H1 (cell line): ENCODE measurements around the gene PLPP4. TPM values are rescaled to one million over a fixed set of nuclear protein-coding genes. Genes with fewer than 3 reads are reported as not detected.

Experiments
- CTCF ChIA-PET: fragments of 300-600 bp; sonication (Branson Sonifier 250); formaldehyde crosslinking; loops from one replicate; lab custom pipeline; 2021; ENCODE audit not compliant: partially characterized antibody; lab: Charles Lee
- POLR2A ChIA-PET: fragments of 300-600 bp; sonication (Branson Sonifier 250); formaldehyde crosslinking; loops from one replicate; lab custom pipeline; 2021; ENCODE audit warnings: inconsistent platforms; ENCODE audit not compliant: partially characterized antibody; lab: Charles Lee
- DNase-seq, 2 experiments: peaks; one replicate each; pipeline versions ENCODE4 v3.0.0 to v3.0.0-alpha.2; 2010 to 2022; ENCODE audit warnings: low spot score in 2 of 2, low read depth in 1 of 2, mixed read lengths in 1 of 2
- FAIRE-seq: peaks from 2 replicates; lab custom pipeline; 2011; peaks lifted over from hg19 to GRCh38; lab: Jason Lieb, UNC
- H2AFZ ChIP-seq: 2 replicates; pipeline ENCODE4 v1.8.1; 2012; ENCODE audit warnings: low read length, inconsistent platforms
- H2AK5ac ChIP-seq: 2 replicates; pipeline ENCODE4 v1.6.1; 2013; ENCODE audit warnings: low read depth, low read length
- H2BK120ac ChIP-seq: replicated peaks from 2 replicates; pipeline ENCODE3; 2013; ENCODE audit warnings: low read depth, low read length, inconsistent platforms
- H2BK12ac ChIP-seq: 2 replicates; pipeline ENCODE4 v1.6.1; 2013; ENCODE audit warnings: low read depth, low read length
- H2BK15ac ChIP-seq: 2 replicates; pipeline ENCODE4 v1.6.1; 2013; ENCODE audit warnings: low read length
- H2BK20ac ChIP-seq: 2 replicates; pipeline ENCODE4 v1.6.1; 2013; ENCODE audit warnings: low read length
- H2BK5ac ChIP-seq: 2 replicates; pipeline ENCODE4 v1.6.1; 2013; ENCODE audit warnings: low read depth, low read length
- H3K14ac ChIP-seq: 2 replicates; pipeline ENCODE4 v1.6.1; 2013; ENCODE audit warnings: inconsistent platforms; ENCODE audit not compliant: insufficient read length
- H3K18ac ChIP-seq: 2 replicates; pipeline ENCODE4 v1.6.1; 2013; ENCODE audit warnings: low read length; ENCODE audit errors: extremely low read depth
- H3K23ac ChIP-seq: 2 replicates; pipeline ENCODE4 v1.6.1; 2013; ENCODE audit warnings: inconsistent platforms; ENCODE audit not compliant: insufficient read length
- H3K23me2 ChIP-seq: 2 replicates; pipeline ENCODE4 v1.6.1; 2013; ENCODE audit warnings: low read depth, low read length
- H3K27ac ChIP-seq: 2 replicates; pipeline ENCODE4 v1.6.1; 2011; ENCODE audit warnings: low read depth, low read length, inconsistent platforms
- H3K27me3 ChIP-seq, 4 experiments: replicated peaks in 1 of 4; 1 replicate in 1 of 4; 2 replicates in 3 of 4; pipeline versions ENCODE4 v1.6.1 to v1.8.1; 2011 to 2013; ENCODE audit warnings: low read length in 3 of 4, mild to moderate bottlenecking in 3 of 4, inconsistent platforms in 2 of 4, mixed read lengths in 2 of 4, moderate library complexity in 1 of 4; ENCODE audit not compliant: control insufficient read depth in 3 of 4, insufficient read depth in 3 of 4; ENCODE audit errors: extremely low read depth in 1 of 4
- H3K36me3 ChIP-seq, 4 experiments: 2 replicates each; pipeline versions ENCODE4 v1.6.1 to v1.8.1; 2011 to 2013; ENCODE audit warnings: mild to moderate bottlenecking in 4 of 4, low read length in 3 of 4, moderate library complexity in 2 of 4, control low read depth in 1 of 4, inconsistent platforms in 1 of 4; ENCODE audit not compliant: insufficient read depth in 4 of 4, control insufficient read depth in 2 of 4
- H3K4ac ChIP-seq: replicated peaks from 2 replicates; pipeline ENCODE3; 2013; ENCODE audit warnings: low read length, low read depth, mixed read lengths, inconsistent platforms; ENCODE audit not compliant: insufficient read length
- H3K4me1 ChIP-seq, 4 experiments: replicated peaks in 1 of 4; 1 replicate in 1 of 4; 2 replicates in 3 of 4; pipeline versions ENCODE4 v1.6.1 to v1.8.1; 2011 to 2013; ENCODE audit warnings: low read length in 3 of 4, inconsistent platforms in 2 of 4, mixed read lengths in 1 of 4; ENCODE audit not compliant: insufficient read depth in 4 of 4, control insufficient read depth in 3 of 4
- H3K4me2 ChIP-seq, 2 experiments: 2 replicates each; pipeline versions ENCODE4 v1.6.1 to v1.8.1; 2011 to 2013; ENCODE audit warnings: low read depth in 2 of 2, low read length in 2 of 2, control low read depth in 1 of 2, inconsistent platforms in 1 of 2, mild to moderate bottlenecking in 1 of 2; ENCODE audit not compliant: insufficient read depth in 1 of 2
- H3K4me3 ChIP-seq, 4 experiments: fragments of 200-600, 300-600 bp in 1 of 4; sonication (generic), shearing (Covaris generic), sonication (Bioruptor Twin) in 1 of 4; 2 replicates each; pipeline versions ENCODE4 v1.5.1 to v1.8.1; 2011 to 2016; ENCODE audit warnings: low read length in 4 of 4, low read depth in 3 of 4, control low read depth in 2 of 4, inconsistent platforms in 2 of 4, mild to moderate bottlenecking in 2 of 4, mixed read lengths in 1 of 4, moderate library complexity in 1 of 4; ENCODE audit not compliant: insufficient read depth in 2 of 4; ENCODE audit errors: extremely low read depth in 1 of 4
- H3K56ac ChIP-seq: replicated peaks from 2 replicates; pipeline ENCODE3; 2013; ENCODE audit warnings: low read depth, mild to moderate bottlenecking, mixed read lengths, low read length, inconsistent platforms; ENCODE audit not compliant: insufficient read length
- H3K79me1 ChIP-seq: 2 replicates; pipeline ENCODE4 v1.6.1; 2013; ENCODE audit warnings: low read depth, low read length, control low read depth
- H3K79me2 ChIP-seq, 2 experiments: 2 replicates each; pipeline versions ENCODE4 v1.6.1 to v1.8.1; 2012 to 2013; ENCODE audit warnings: low read length in 2 of 2, mild to moderate bottlenecking in 2 of 2, inconsistent platforms in 1 of 2; ENCODE audit not compliant: insufficient read depth in 2 of 2, control insufficient read depth in 1 of 2
- H3K9ac ChIP-seq, 4 experiments: replicated peaks in 1 of 4; 1 replicate in 1 of 4; 2 replicates in 3 of 4; pipeline versions ENCODE4 v1.6.1 to v1.8.1; 2011 to 2013; ENCODE audit warnings: low read depth in 3 of 4, low read length in 3 of 4, control low read depth in 2 of 4, mild to moderate bottlenecking in 2 of 4, moderate library complexity in 2 of 4, inconsistent platforms in 1 of 4; ENCODE audit errors: extremely low read depth in 1 of 4
- H3K9me3 ChIP-seq, 2 experiments: 2 replicates each; pipeline versions ENCODE4 v1.6.1 to v1.8.1; 2012 to 2013; ENCODE audit warnings: mild to moderate bottlenecking in 2 of 2, moderate library complexity in 2 of 2, control low read depth in 1 of 2, inconsistent platforms in 1 of 2, low read depth in 1 of 2, low read length in 1 of 2, mixed read lengths in 1 of 2; ENCODE audit not compliant: insufficient read depth in 2 of 2
- H4K20me1 ChIP-seq, 2 experiments: replicated peaks in 1 of 2; 2 replicates each; pipeline versions ENCODE3 to v1.8.1; 2011 to 2013; ENCODE audit warnings: inconsistent platforms in 2 of 2, low read length in 2 of 2, mild to moderate bottlenecking in 1 of 2; ENCODE audit not compliant: insufficient read depth in 2 of 2, control insufficient read depth in 1 of 2
- H4K5ac ChIP-seq: 2 replicates; pipeline ENCODE4 v1.6.1; 2013; ENCODE audit warnings: low read length, low read depth, mixed read lengths, inconsistent platforms; ENCODE audit not compliant: insufficient read length
- H4K8ac ChIP-seq: 2 replicates; pipeline ENCODE4 v1.8.0; 2013; ENCODE audit warnings: mild to moderate bottlenecking, moderate library complexity, low read length, inconsistent platforms; ENCODE audit not compliant: insufficient read depth; ENCODE audit errors: extremely low read depth
- H4K91ac ChIP-seq: replicated peaks from 2 replicates; pipeline ENCODE3; 2013; ENCODE audit warnings: low read length, mixed read lengths, inconsistent platforms; ENCODE audit not compliant: insufficient read length
- WGBS, 2 experiments: shearing (Covaris generic) in 1 of 2; methylation state at CpG; one replicate each; pipeline versions ENCODE4 v1.1.6 to v1.1.7; 2013 to 2015; ENCODE audit warnings: low lambda C conversion rate in 2 of 2, mixed read lengths in 2 of 2, inconsistent platforms in 1 of 2, low coverage in 1 of 2, missing lambda C conversion rate in 1 of 2; ENCODE audit not compliant: insufficient replicate concordance in 2 of 2, insufficient coverage in 1 of 2, insufficient read length in 1 of 2; ENCODE audit errors: extremely low coverage in 1 of 2, missing lambda C conversion rate in 1 of 2; 5-methylcytosine and 5-hydroxymethylcytosine counted together
- polyA plus RNA-seq, 7 experiments: library from polyadenylated mRNA; depleted of rRNA in 3 of 7; stranded (reverse) in 5 of 7; unstranded in 2 of 7; fragments of >200 nt in 5 of 7; fragments of 200-250 nt in 2 of 7; gene quantifications; 1 replicate in 5 of 7; 2 replicates in 1 of 7; 4 replicates in 1 of 7; pipeline versions ENCODE4 v1.2.1 to v1.2.3, GENCODE V29; 2011 to 2013; ENCODE audit warnings: missing spikeins in 2 of 7, mixed read lengths in 2 of 7
- total RNA-seq: library from RNA; stranded (reverse); fragmentation: NEBNext Ultra II Directional; extraction: Animal tissue kit (Norgen Biotek cat#: 25700); gene quantifications from 2 replicates; pipeline ENCODE4 v1.2.1, GENCODE V29; 2021

The PLPP4 gene
- total and polyA plus RNA-seq, 2 of the 8 experiments (the other 6 are each of a cell fraction or from before 2014, with no cell fraction given): 0.30 TPM; not detected in 1

- H2BK20ac ChIP-seq: no peak overlapping the region
- H3K23me2 ChIP-seq: no peaks in the 10 kb centered on the region
- DNase-seq (no peak), FAIRE-seq (no peak)
- H3K56ac ChIP-seq: no peak overlapping the region
- no peaks in the 10 kb centered on the region for H4K20me1 ChIP-seq
- ChIA-PET POLR2A (no interaction called here), CTCF (interaction anchor here (2.2 kb wide), 1 partner anchor 29 kb away, joined by 6 read pairs; no protein-coding TSS in a partner anchor)
- peaks cover 0 to 1% (median 0%) of the 10 kb centered on the region in 4 experiments; a peak in 1 of 7 replicates for H3K27me3 ChIP-seq
- H3K9me3 ChIP-seq: no peaks in the 10 kb centered on the region
- no peaks in the 10 kb centered on the region for H3K79me1 ChIP-seq
- H3K4me1 ChIP-seq: peaks cover 0 to 5% (median under 1%) of the 10 kb centered on the region in 4 experiments; a peak in 1 of 7 replicates
- H2AK5ac ChIP-seq: no peak overlapping the region
- H3K18ac ChIP-seq: no peak overlapping the region
- no peak overlapping the region for H2AFZ ChIP-seq
- no peak overlapping the region for H3K27ac ChIP-seq
- H3K9ac ChIP-seq: no peak overlapping the region
- H3K23ac ChIP-seq: no peak overlapping the region
- no peak overlapping the region for H2BK120ac ChIP-seq
- H3K4ac ChIP-seq: no peak overlapping the region
- H3K14ac ChIP-seq: no peak overlapping the region
- no peak overlapping the region for H2BK5ac ChIP-seq
- H3K36me3 ChIP-seq: no peaks in the 10 kb centered on the region
- no peaks in the 10 kb centered on the region for H3K79me2 ChIP-seq
- no peak overlapping the region for H4K8ac ChIP-seq
- H4K91ac ChIP-seq: no peak overlapping the region
- H2BK15ac ChIP-seq: no peak overlapping the region
- no peak overlapping the region for H3K4me2 ChIP-seq
- H2BK12ac ChIP-seq: no peak overlapping the region
- H4K5ac ChIP-seq: no peak overlapping the region
- WGBS, 2 experiments: 92% methylated on average over 5 of the region's 5 CpGs; no CpG with 5 or more reads in 1 of the 2 experiments
- H3K4me3 ChIP-seq: no peak overlapping the region
Measured at GRCh38 chr10:120607710-120608703, 151.0 kb downstream of the PLPP4 start.
